Measurements from ENCODE around the gene SH3RF3.

The SH3RF3 gene

GRCh38 chr2:109339519-109339966, 210.5 kb downstream of the SH3RF3 start:
- TF ChIP-seq, protein P1, sequence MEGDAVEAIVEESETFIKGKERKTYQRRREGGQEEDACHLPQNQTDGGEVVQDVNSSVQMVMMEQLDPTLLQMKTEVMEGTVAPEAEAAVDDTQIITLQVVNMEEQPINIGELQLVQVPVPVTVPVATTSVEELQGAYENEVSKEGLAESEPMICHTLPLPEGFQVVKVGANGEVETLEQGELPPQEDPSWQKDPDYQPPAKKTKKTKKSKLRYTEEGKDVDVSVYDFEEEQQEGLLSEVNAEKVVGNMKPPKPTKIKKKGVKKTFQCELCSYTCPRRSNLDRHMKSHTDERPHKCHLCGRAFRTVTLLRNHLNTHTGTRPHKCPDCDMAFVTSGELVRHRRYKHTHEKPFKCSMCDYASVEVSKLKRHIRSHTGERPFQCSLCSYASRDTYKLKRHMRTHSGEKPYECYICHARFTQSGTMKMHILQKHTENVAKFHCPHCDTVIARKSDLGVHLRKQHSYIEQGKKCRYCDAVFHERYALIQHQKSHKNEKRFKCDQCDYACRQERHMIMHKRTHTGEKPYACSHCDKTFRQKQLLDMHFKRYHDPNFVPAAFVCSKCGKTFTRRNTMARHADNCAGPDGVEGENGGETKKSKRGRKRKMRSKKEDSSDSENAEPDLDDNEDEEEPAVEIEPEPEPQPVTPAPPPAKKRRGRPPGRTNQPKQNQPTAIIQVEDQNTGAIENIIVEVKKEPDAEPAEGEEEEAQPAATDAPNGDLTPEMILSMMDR (IDR thresholded peaks at IDR 0.05; ENCODE audit: borderline replicate concordance, insufficient read depth, low read depth, low read length), result no peak
- H3K4me3 ChIP-seq (ENCODE audit: low read depth, low read length), result no peak overlapping the region

GRCh38 chr2:109340381-109340780, 211.4 kb downstream of the SH3RF3 start:
- H3K4me3 ChIP-seq (ENCODE audit: low read depth, low read length), result no peak overlapping the region
- TF ChIP-seq, protein P1 (IDR thresholded peaks at IDR 0.05; ENCODE audit: borderline replicate concordance, insufficient read depth, low read depth, low read length), result no peak

DNA sequence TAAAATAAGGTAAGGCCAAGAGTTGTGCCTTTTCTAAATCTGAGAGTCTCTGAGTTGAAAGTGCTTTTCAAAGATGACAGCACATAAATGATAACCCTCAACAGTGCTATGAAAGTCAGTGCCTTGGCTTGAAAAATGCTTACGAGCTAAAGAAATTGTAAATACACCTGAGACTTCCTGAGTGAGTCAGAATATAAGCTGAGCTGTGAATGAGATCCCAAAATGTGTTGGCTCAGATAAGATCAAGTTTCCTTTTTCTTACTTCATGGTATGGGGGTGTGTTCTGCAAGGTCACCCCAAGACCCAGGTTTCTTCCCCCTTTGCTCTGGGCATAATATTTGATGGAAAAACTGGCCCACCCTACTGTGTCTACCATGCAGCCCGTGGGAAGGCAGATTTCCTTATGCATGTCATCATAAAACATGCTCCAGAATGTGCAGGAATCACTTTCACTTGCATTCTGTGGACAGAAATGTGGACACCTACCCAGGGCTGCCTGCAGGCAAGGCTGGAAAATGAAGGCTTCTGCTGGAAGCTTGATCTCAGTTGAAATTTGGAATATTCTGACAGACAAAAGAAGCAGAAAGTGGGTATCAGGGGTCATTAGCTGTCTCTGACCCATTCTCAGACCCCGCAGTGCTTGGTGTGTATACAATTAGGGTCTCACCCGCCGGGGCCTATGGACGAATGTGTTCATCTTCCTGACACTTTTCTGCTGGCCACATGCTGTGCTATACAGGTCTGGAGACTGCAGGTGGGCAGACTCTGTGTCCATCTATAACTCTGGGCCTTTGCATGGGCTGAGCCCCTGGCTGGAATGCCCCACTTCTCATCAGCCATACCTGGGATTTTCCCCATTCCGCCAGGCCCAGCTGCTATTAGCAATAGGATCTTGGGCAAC, 212.6 kb downstream of the SH3RF3 start:
- H3K4me3 ChIP-seq (ENCODE audit: low read depth, low read length), result no peak overlapping the region
- TF ChIP-seq, protein P1 (IDR thresholded peaks at IDR 0.05; ENCODE audit: borderline replicate concordance, insufficient read depth, low read depth, low read length), result no peak

DNA sequence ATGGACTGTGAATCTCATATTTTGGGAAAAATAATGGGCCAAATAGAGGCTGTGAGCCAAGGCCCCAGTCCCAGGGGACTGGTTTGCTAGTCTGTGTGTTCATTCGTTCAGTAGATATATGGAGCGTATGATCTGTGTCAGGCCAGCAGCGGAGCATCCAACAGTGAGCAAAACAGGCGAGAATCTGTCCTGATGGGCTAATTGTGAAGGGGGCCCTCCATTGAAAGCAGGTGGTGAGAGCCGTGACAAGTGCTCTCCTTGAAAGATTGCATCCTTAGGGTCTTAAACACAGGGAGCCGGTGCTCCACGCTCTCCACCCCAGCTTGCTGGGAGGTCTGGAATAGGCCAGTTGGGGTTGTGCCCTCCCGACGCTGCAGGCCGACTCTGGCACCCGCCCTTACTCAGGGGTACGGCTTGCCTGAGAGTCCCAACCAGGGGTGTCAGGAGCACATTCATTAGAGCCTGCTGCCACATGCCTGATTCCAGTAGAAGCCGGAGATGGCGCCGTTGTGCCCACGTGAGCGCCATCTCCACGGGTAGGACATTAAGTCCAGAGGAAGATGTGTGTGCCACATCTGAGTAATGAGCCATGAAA, 213.3 kb downstream of the SH3RF3 start:
- H3K4me3 ChIP-seq (ENCODE audit: low read depth, low read length), result no peak overlapping the region
- TF ChIP-seq, protein P1 (IDR thresholded peaks at IDR 0.05; ENCODE audit: borderline replicate concordance, insufficient read depth, low read depth, low read length), result no peak

GRCh38 chr2:109342930-109343329, 213.9 kb downstream of the SH3RF3 start:
- TF ChIP-seq, protein P1 (IDR thresholded peaks at IDR 0.05; ENCODE audit: borderline replicate concordance, insufficient read depth, low read depth, low read length), result no peak
- no peak overlapping the region for H3K4me3 ChIP-seq (ENCODE audit: low read depth, low read length)

GRCh38 chr2:109343460-109343859, 214.5 kb downstream of the SH3RF3 start:
- H3K4me3 ChIP-seq (ENCODE audit: low read depth, low read length), result no peak overlapping the region
- TF ChIP-seq, protein P1 (IDR thresholded peaks at IDR 0.05; ENCODE audit: borderline replicate concordance, insufficient read depth, low read depth, low read length), result no peak
